HuH-7.5 (cell line): ENCODE measurements around the gene RAB8B.
"Not testable (repeated sequence)": the region's sequence is repeated elsewhere in the genome, so short reads cannot be mapped to it uniquely, and the experiment has no call there.

Source experiments
- DNase-seq: peaks from one replicate; pipeline ENCODE4 v3.0.0; 2011; ENCODE audit warnings: low spot score

The RAB8B gene

DNA sequence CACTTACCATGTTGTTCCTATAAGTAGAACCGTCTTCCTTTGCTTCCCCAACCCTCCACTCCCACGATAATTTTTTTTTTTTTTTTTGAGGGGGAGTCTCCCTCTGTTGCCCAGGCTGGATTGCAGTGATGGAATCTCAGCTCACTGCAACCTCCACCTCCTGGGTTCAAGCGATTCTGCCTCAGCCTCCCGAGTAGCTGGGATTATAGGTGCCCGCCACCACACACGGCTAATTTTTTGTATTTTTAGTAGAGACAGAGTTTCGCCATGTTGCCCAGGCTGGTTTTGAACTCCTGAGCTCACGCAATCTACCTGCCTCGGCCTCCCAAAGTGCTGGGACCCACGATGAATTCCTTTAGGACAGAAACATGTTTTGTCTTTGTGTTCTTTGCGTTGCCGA is 19.4 kb downstream of the RAB8B start:
- DNase-seq = not testable (repeated sequence)

DNA sequence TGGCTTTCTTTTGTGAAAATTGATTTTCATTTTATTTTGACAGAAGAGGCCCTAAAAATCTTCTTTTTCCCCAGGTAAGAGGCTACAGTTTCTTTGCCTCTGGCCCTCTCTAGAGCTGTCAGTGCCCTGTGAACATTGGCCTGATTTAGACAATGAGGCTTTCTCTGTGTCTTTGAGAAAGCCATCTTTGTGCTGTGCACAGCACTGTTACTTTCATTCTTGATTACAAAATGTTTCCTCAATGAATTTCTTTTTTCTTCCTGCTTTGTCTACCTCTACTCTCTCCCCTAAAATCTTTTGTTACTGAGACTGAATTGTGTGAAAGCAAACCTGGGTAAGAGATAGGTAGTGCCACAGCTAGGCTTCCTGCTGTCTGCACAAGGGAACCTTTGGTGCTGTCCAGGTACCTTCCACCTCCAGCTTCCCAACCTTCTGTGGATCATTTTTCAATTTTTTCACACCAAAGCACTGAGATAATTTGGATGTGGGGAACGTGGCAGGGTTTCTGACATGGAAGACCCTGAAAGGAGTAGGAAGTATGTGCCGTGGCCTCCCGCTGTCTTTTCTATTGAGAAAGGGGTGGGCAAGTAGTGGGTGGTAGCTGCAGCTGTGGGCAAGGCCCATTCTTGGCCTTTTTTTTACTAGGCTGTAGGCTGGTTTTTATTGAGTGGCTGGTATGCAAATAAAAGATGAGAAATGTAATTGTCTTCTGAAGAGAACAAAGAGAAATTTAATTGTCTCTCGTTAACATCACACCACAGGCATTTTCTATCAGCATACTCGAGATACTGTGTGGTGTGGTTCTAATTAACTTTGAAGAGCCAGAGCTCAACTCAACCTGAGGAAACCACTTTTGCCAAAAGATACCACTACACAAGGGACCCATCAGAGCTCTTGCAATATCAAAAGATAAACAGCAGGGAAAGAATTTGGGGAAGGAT is 21.0 kb downstream of the RAB8B start:
- DNase-seq = no peak

DNA sequence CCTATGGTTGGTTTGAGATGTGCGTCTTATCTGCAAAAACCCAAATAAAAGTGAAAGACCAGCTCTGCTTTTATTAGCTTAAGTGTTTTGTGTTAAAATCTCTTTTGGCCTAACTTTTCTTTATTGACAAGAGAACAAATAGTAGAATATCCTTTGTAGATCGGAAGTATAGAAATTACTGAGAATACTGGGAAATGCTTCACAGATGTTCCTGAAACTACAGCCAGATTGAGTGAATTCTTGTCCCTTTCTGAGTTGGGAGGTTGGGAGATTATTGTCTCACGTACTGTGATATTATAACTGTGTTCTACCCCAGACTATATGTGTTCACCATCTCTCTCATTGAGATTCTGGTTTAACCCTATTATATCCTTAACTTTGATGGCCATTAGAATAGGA is 21.7 kb downstream of the RAB8B start:
- no peak for DNase-seq

DNA sequence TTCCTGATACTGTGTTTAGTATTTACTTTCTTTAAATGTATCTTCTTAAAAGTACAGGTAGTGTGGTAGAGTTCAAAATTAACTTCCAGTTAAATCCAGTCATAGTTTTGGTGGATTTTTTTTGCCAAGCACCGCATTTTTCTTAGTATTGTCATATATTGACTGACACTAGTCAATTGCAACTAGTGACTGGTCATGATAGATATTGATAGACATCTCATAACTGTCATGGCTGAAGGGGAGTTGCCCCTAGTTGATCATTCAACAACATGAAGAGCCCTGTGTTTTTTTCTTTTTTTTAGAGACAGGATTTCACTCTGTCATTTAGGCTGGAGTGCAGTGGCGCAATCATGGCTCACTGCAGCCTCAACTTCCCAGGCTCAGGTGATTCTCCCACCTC is 22.1 kb downstream of the RAB8B start:
- no peak for DNase-seq

DNA sequence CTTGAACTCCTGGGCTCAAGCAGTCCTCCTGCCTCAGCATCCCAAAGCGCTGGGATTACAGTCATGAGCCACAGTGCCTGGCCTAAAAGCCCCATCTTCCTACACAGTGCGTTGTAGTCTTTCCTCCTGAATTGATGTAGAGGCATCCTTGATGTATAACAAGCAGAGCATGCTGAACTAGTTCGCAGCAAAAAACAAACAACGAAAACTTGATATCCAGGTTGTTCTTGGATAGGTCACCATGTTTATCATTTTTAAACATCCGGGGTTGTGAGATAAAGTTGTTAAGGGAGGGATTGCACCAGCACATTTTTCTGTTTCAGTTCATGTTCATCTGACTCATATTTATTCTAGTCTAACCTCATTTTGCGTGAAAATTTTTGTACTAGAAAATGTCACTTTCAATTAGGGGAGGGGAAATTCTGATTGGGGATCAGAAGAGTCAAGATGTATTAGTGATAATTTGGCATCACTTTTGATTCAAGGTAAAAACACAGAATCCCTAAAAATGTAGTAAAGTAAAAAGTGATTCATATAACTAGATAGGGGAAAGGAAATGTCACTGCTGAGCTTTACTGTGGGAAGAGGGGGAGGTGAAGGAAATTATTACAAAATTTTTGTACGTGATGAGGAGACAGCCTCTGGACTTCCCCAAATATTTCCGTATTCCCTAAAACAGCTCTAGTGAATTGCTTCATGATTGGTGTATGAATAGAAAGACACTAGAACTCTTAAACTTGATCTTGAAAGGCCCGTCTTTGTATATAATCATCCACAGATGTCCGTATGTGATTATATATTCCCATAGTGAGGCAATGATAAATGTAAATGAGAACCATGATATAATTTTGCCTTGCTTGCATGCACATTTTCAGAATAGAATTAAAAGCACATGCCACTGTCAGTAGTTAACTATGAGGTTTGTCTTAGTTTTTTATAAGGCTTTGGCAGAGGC is 22.9 kb downstream of the RAB8B start:
- DNase-seq = no peak

DNA sequence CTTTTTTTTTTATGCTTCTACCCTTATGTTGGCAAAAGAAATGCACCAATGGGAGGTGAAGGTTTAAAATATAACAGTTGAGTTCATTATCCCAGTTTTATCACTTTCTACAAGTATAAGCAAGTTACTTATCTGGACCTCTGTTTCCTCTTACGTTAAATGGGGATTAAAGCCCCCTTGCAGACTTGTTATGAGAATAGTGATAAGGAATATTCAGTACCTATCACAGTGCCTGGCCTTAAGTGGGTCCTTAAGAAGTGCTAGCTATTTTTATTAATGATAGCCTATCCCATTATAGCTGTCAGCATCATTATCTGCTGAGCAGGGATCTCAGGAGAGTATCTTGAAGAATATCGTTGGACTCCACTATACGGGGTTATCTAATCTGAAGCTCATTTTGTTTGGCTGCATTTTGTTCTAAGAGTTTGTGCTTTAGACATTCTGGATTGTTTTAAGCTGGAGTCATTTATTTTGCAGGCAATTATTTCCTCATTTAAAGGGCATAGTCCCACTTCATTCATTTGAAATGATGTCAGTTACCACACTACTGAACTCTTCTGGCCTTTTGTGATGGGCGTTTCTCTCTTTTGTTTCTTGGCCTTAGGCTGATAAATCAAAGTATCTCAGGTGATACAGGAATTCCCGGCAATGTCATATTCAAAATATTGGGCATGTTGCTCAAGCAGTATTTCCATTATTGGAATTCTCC is 28.8 kb downstream of the RAB8B start:
- DNase-seq = no peak

DNA sequence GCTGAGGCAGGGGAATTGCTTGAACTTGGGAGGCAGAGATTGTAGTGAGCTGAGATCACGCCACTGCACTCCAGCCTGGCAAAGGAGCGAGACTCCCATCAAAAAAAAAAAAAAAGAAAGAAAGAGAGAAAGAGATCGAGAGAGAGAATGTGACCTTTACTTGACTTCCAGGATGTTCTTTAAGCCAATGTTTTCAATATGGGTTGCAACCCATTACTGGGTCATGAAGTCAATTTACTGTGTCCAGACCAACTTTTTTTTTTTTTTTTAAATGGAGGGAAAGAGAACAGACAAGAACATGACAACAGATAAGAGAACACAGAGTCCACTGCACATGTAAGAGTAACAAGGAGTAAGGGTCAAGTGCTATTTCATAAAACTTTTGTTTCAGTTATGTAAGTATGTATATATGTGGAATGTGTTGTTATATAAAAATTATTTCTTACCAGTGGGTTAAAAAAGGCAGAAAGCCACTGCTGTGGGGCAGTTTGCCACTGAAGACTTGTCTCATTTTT is 29.8 kb downstream of the RAB8B start:
- DNase-seq = no peak

DNA sequence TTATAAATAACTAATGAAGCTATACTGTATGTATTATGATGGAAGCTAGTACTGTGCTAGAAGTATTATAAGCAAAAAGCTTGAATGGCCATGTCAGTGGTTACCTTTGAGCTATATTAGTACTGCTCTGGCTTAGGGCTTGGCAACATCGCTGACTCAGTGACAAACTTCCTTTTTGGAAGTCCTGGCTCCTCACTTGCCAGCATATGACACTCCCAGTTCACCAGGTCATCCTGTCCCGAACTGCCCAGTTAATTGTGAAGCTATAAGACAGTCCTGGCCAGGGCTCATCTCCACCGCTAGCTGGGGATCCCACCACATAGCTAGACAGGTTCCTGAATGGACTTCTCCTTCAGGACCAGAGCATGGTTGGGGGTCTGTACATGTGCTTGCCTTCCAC is 31.9 kb downstream of the RAB8B start:
- DNase-seq = no peak

DNA sequence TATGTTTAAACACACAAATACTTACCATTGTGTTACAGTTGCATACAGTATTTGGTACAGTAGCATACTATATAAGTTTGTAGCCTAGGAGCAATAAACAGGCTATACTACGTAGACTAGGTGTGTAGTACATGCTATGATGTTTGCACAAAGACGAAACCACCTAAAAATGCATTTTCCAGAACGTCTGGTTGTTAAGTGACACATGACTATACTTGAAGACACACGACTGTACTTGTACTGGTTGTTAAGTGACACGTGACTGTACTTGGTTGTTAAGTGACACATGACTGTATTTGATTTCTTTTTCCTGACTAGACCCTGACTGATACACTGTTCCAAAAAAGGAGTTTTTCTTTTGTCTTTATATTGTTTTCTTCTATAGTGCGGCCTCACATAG is 34.1 kb downstream of the RAB8B start:
- no peak for DNase-seq

DNA sequence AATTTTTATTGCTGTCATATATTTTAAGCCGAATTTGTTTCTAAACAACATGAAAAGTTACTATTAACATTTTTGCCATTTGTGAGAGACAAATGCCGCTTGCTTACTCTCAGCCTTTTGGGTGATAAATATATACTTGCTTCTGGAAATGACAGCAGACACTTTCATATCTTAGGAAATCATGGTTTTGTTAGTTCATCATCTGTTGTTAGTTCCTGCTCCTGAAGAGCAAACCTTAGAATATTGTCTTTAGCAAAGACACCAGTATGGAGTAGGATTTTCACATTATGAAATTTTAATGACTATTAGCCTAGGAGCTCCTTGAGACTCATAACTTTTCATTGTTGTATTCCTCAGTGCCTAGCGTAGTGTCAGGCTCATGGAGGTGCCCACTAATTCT is 36.0 kb downstream of the RAB8B start:
- no peak for DNase-seq

DNA sequence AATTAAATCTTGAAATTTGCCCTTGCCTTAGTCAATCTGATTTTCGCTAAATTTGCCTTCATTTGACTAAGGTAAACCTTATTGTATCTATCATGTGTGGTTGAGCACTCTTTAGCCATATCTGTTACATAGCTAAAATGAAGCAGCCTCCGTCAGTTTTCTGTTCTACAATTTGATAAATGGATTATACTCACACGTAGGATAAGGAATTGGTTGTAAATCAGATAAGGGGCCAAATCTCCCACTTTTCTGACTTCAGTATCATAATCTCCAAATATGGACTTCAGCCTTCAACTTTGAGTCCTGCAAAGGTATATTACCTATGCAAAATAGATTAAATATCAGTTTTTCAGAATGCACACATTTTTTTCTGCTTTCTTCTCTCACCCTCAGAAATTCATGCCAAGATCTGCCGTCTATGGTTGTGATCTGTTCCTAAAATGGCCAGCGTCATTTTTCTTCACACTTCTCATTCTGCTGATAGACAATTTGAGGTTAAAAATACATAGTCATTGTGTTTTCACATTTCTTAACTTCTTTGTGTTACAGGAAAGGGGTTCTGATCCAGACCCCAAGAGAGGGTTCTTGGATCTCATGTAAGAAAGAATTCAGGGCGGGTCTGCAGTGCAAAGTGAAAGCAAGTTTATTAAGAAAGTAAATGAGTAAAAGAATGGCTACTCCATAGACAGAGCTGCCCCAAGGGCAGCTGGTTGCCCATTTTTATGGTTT is 36.9 kb downstream of the RAB8B start:
- DNase-seq = no peak

DNA sequence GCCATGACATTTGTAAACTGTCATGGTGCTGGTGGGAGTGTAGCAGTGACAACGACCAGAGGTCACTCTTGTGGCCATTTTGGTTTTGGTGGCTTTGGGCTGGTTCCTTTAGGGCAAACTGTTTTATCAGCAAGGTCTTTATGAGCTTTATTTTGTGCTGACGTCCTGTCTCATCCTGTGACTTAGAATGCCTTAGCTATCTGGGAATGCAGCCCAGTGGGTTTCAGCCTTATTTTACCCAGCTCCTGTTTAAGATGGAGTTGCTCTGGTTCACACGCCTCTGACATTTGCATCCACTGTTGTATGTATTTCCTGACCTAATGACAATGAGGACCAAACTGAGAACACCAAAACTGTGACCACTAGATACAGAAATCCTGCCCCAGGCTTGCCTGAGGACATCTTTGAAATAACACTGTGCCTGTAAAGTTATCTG is 37.6 kb downstream of the RAB8B start:
- no peak for DNase-seq

DNA sequence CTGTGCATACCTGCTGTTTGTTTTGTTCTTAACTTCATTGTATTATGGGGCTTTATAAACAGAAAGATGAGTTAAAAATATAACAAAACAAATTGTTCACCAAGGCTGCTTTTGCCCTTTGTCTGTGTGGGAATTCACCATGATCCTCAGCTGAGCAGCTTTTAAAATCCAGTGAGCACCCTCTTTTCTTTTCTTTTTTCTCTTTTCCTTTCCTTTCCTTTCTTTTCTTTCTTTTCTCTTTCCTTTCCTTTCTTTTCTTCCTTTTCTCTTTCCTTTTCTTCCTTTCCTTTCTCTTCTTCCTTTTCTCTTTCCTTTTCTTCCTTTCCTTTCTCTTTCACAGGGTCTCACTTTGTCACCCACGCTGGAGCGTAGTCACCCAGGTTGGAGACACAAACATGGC is 38.3 kb downstream of the RAB8B start:
- DNase-seq = no peak

DNA sequence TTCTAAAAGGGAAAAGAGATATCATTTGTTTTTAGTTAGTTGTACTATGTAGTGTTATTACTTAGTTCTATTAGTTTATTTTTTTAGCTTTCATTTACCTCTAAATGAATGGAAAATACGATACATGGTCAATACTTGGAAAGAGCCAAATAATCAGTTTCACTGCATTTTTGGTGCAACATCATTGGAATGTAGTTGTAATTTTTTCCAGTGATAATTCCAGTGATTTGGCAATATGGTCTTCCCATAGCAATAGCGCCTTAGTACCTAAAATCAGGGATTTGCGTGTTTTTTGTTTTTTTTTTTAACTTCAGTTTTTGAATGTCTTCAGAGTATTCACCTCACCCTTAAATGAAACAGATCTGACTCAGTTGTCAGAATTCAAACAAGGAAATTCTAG is 41.8 kb downstream of the RAB8B start:
- DNase-seq = no peak

DNA sequence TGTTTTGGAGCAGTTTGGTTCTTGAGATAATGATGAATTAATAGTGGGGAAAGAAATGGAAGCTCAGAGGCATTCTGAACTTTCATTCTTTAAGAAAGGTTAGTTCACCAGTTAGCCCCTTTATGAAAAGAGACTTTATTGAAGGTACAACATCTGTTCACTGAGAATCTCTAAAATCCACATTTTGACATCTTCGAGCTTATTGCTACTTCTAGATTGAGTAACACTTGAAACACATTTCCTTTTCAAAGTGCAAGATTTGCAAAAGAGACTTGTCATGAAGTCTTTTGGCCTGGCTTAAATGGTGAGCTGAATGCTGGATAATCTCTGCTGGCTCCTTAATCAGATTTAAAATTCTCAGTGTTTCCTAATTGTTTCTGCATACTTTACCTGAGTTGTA is 42.3 kb downstream of the RAB8B start:
- DNase-seq = no peak

DNA sequence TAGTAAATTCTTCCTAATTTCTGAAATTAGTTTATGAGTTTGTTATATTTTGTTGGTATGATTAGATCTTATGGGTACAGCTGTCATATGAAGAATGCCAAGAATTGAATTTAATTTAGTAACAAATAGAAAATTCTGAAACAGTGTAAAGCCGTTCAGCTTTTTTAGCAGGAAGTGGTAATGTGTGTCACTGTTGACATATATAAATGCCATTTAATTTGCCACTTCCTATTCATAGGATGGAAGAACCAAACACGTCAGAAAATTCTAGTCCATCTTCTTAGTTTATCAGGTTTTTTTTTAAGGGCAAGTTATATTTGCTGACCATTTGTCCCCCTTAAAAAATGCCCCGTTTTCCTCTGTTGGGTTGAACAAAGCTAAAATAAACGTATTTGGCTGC is 43.0 kb downstream of the RAB8B start:
- no peak for DNase-seq

DNA sequence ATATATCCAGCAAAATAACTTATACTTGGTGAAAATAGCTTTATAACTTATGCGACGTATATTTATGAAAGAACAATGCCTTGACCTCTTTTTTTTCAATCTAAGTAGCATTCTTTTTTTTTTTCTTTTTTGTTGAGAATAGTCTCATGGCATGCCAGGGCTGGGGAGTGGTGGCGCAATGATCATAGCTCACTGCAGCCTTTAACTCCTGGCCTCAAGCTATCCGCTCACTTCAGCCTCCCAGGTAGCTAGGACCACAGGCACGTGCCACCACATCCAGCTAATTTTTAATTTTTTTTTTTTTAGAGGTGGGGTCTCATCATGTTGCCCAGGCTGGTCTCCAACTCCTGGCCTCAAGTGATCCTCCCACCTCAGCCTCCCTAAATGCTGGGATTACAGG is 43.5 kb downstream of the RAB8B start:
- no peak for DNase-seq

DNA sequence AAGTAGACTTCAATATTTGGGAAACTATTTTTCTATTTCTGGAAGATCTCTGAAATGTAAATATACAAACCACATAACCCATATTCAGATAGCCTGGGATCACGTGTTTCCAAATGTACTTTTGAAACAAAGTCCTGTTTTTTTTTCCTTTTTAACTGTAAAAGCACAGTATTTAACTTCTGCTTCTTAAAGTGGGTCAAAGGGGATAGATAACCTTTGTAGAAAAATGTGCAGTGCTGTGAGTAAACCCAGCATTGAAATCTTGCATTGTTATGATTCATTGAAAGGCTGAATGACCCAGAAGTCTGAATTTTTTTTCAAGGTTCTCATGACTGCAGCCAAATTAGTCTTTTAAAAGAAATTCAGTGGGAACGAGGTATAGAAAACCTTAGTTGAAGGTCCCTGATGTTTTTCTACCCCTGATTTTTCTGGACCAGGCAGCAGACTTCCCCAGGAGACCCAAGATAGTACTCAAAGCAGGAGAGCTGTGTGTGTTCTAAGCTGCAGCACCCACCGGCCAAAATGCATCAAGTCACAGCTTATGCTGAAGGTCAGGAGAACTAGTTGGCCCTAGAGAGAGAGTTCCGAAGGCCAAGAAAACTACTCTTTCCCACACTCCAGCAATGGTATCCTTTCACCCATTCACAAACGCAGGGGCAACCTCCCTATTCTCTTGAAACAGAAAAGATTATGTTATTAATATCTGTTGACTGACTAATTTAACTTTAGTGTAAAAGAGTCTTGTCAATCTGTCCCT is 44.4 kb downstream of the RAB8B start:
- DNase-seq = no peak

DNA sequence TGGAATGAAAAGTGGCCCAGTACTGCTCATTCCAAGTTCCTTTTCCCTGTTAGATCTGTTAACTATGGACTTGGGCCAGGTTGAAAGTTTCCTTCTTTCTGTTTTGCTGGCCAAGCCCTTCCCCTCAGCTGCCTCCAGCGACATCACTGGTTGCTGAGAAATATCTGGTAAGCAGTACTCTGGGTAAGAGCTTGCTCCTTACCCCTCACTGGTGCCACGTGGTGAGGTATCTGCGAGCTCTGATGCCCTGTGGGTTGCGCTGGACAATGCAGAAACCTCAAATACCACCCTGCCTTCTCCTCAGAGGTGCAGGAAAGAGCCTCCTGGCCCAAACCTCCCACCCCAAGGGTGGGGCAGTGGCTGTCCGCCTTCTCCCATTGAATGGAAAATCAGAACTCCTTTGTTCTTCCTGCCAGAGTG is 45.1 kb downstream of the RAB8B start:
- DNase-seq = no peak

DNA sequence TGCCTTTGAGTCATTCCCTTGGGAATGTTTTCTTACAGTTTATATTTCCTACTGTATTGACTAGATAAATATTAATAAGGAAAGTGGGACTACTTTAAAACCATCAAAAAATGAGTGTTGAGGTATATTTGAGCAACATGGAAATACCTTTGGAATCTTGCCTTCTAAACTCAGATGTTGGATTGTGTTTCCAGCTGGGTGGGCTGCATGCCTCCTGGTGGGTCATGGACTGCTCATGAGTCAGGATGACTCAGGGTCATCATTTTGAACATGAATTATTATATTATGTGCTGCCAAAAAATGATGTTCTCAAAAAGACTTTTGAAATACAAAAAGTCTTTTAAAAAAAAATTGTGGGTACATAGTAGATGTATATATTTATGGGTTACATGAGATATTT is 46.9 kb downstream of the RAB8B start:
- no peak for DNase-seq

DNA sequence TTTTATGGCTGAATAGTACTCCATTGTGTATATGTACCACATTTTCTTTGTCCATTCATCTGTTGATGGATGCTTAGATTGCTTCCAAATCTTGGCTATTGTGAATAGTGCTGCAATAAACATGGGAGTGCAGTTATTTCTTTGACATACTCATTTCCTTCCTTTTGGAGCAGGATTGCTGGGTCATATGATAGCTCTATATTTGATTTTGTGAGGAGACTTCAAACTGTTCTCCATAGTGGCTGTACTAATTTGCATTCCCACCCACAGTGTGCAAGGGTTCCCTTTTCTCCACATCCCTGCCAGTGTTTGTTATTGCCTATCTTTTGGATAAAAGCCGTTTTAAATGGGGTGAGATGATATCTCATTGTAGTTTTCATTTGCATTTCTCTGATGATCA is 47.7 kb downstream of the RAB8B start:
- not testable (repeated sequence) for DNase-seq
